ENCODE results near the gene CAMK1G.

Gene CAMK1G

GRCh38 chr1:209620487-209620884 is 37.0 kb downstream of the CAMK1G start:
- no peak for DNase-seq

- DNase-seq, result no peak
Observed at GRCh38 chr1:209621286-209621685, 37.8 kb downstream of the CAMK1G start.

- DNase-seq, result no peak
Observed at GRCh38 chr1:209621741-209622655, 38.5 kb downstream of the CAMK1G start.

GRCh38 chr1:209622841-209623829 is 39.6 kb downstream of the CAMK1G start:
- no peak for DNase-seq

- no peak for DNase-seq
Observed at GRCh38 chr1:209624558-209625549, 41.3 kb downstream of the CAMK1G start.

- no peak for DNase-seq
Observed at GRCh38 chr1:209625791-209626285, 42.3 kb downstream of the CAMK1G start.

- DNase-seq, result peak; percentile 61
Observed at GRCh38 chr1:209626346-209627026, 43.0 kb downstream of the CAMK1G start.

GRCh38 chr1:209627027-209627731 is 43.7 kb downstream of the CAMK1G start:
- DNase-seq, result peak; percentile 63

GRCh38 chr1:209627732-209628196 is 44.2 kb downstream of the CAMK1G start:
- DNase-seq, result peak; percentile 52

- DNase-seq, result no peak
Observed at GRCh38 chr1:209628618-209629299, 45.2 kb downstream of the CAMK1G start.

- no peak for DNase-seq
Observed at GRCh38 chr1:209629621-209630382, 46.3 kb downstream of the CAMK1G start.

GRCh38 chr1:209630383-209631225 is 47.1 kb downstream of the CAMK1G start:
- DNase-seq, result no peak

- DNase-seq, result peak; percentile 65
Observed at GRCh38 chr1:209633335-209633997, 50.0 kb downstream of the CAMK1G start.

GRCh38 chr1:209634005-209634737 is 50.7 kb downstream of the CAMK1G start:
- DNase-seq, result no peak

GRCh38 chr1:209635850-209636249 is 52.3 kb downstream of the CAMK1G start:
- no peak for DNase-seq

- no peak for DNase-seq
Observed at GRCh38 chr1:209641832-209642172, 58.3 kb downstream of the CAMK1G start.

- DNase-seq, result no peak
Observed at GRCh38 chr1:209642816-209643215, 59.3 kb downstream of the CAMK1G start.
